DND-41 (cell line): ENCODE results near the gene CFAP299.

Experiments used
- ATAC-seq: fragments of 200-7000 bp; cut with Tn5 transposase; 3 replicates; pipeline ENCODE4 v1.9.1; 2021; ENCODE audit warnings: low read depth; ENCODE audit not compliant: insufficient read depth
- DNase-seq: peaks from one replicate; pipeline ENCODE4 v3.0.0-alpha.2; 2020
- H2AFZ ChIP-seq: 2 replicates; pipeline ENCODE4 v1.6.0; 2012; ENCODE audit warnings: low read depth, low read length
- H3K27ac ChIP-seq: 2 replicates; pipeline ENCODE4 v1.5.1; 2012; ENCODE audit warnings: low read length, inconsistent platforms
- H3K27me3 ChIP-seq: fragments of 200-600 bp; sonication (generic); 2 replicates; pipeline ENCODE4 v1.6.0; 2012; ENCODE audit warnings: low read length, mild to moderate bottlenecking, inconsistent platforms; ENCODE audit not compliant: insufficient read depth, poor library complexity
- H3K36me3 ChIP-seq: 2 replicates; pipeline ENCODE4 v1.5.1; 2012; ENCODE audit warnings: low read length, inconsistent platforms; ENCODE audit not compliant: insufficient read depth
- H3K4me1 ChIP-seq: 2 replicates; pipeline ENCODE4 v1.5.1; 2012; ENCODE audit warnings: mild to moderate bottlenecking, low read length; ENCODE audit not compliant: insufficient read depth
- H3K4me2 ChIP-seq: 2 replicates; pipeline ENCODE4 v1.6.0; 2012; ENCODE audit warnings: mild to moderate bottlenecking, moderate library complexity, low read length, inconsistent platforms; ENCODE audit not compliant: insufficient read depth
- H3K4me3 ChIP-seq, 2 experiments: fragments of 200-600 bp in 1 of 2; shearing (Covaris generic) in 1 of 2; 2 replicates each; pipeline ENCODE4 v1.5.1; 2012 to 2016; ENCODE audit warnings: inconsistent platforms in 2 of 2, low read length in 2 of 2, mild to moderate bottlenecking in 2 of 2, low read depth in 1 of 2, moderate library complexity in 1 of 2
- H3K79me2 ChIP-seq: 2 replicates; pipeline ENCODE4 v1.6.0; 2012; ENCODE audit warnings: low read length, inconsistent platforms; ENCODE audit not compliant: insufficient read depth
- H3K9ac ChIP-seq: 2 replicates; pipeline ENCODE4 v1.6.0; 2012; ENCODE audit warnings: low read depth, mild to moderate bottlenecking, inconsistent platforms, low read length, moderate library complexity
- H3K9me3 ChIP-seq: 2 replicates; pipeline ENCODE4 v1.5.1; 2012; ENCODE audit warnings: low read length, moderate library complexity, mild to moderate bottlenecking, inconsistent platforms; ENCODE audit not compliant: insufficient read depth, severe bottlenecking
- H4K20me1 ChIP-seq: 2 replicates; pipeline ENCODE4 v1.6.0; 2012; ENCODE audit warnings: low read length; ENCODE audit not compliant: insufficient read depth
- EZH2 ChIP-seq: IDR thresholded peaks from 3 replicates; pipeline ENCODE4 v1.6.1; 2012; ENCODE audit warnings: borderline replicate concordance, low read depth, mild to moderate bottlenecking, moderate library complexity, low read length, inconsistent platforms; ENCODE audit not compliant: severe bottlenecking
- TF ChIP-seq, protein P1 (sequence below): IDR thresholded peaks from 2 replicates; pipeline ENCODE4 v1.5.1; 2012; ENCODE audit warnings: borderline replicate concordance, low read length, moderate library complexity, mild to moderate bottlenecking; ENCODE audit not compliant: poor library complexity, severe bottlenecking; ENCODE audit errors: extremely low read depth

CFAP299 gene

DNA sequence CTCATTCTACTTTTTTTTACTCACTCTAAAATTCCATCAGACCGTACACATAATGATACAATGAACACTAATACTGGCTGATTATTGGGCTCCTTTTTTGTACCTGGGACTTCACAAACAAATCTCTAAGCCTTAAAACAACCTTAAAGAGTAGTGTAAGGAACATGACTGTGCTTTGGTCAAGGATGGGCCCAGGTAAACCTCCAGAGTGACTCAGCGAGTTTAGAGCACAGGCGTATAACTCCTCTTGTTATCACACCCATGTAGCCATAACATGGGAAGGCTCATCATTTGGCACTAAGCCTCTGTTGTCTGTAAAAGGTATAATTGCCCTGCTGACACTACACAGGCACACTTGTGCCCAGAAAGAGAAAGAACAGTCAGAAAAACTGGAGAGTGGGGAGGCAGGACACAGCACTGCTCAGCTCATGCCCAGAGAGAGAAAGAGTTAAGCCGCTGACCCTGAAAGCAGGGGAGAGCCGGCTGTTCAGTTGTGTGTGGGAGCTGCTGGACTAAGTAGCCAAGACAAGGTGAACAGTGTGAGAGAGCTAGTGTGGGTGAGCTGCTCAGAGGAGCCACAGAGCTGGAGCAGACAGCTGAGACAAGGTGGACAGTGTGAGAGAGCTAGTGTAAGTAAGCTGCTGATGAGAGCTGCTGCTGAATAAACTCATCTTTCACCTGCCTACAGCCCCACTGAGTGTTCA lies 375.4 kb downstream of the CFAP299 start:
- Histone ChIP-seq H3K9ac (no peak overlapping the region), H3K4me3 (no peak overlapping the region), H2AFZ (no peak overlapping the region), H3K27me3 (no peaks in the 10 kb centered on the region), H3K79me2 (no peaks in the 10 kb centered on the region), H3K27ac (no peak overlapping the region), H3K9me3 (no peaks in the 10 kb centered on the region), H3K4me2 (no peak overlapping the region), H3K4me1 (no peaks in the 10 kb centered on the region), H4K20me1 (no peaks in the 10 kb centered on the region), H3K36me3 (no peaks in the 10 kb centered on the region)
- TF ChIP-seq, protein P1, sequence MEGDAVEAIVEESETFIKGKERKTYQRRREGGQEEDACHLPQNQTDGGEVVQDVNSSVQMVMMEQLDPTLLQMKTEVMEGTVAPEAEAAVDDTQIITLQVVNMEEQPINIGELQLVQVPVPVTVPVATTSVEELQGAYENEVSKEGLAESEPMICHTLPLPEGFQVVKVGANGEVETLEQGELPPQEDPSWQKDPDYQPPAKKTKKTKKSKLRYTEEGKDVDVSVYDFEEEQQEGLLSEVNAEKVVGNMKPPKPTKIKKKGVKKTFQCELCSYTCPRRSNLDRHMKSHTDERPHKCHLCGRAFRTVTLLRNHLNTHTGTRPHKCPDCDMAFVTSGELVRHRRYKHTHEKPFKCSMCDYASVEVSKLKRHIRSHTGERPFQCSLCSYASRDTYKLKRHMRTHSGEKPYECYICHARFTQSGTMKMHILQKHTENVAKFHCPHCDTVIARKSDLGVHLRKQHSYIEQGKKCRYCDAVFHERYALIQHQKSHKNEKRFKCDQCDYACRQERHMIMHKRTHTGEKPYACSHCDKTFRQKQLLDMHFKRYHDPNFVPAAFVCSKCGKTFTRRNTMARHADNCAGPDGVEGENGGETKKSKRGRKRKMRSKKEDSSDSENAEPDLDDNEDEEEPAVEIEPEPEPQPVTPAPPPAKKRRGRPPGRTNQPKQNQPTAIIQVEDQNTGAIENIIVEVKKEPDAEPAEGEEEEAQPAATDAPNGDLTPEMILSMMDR: no peak
- no peak for TF ChIP-seq EZH2
- DNase-seq (no peak), ATAC-seq (no peak)

DNA sequence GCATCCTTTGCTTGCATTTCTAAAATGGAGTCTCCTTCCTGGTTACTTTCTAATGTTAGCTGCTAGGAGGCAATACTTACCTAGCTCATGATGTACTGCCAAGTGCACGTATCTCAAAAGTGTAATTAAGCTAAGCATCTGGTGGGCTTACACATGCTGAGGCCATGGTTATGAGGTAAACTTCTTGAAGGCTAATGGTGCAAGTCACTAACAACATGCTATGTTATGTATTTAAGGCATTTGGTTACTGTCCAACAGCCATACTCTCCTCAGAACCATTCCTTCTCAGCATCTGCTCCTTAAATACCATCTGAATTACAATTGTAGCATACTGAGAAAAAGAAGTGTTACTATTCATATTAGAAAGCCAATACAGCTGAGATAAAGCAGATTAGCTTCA lies 376.4 kb downstream of the CFAP299 start:
- no peaks in the 10 kb centered on the region for H3K9me3 ChIP-seq
- DNase-seq: no peak
- no peak overlapping the region for H3K4me2 ChIP-seq
- H3K4me3 ChIP-seq: no peak overlapping the region
- no peak overlapping the region for H3K27ac ChIP-seq
- no peaks in the 10 kb centered on the region for H3K4me1 ChIP-seq
- H3K79me2 ChIP-seq: no peaks in the 10 kb centered on the region
- H3K27me3 ChIP-seq: no peaks in the 10 kb centered on the region
- H3K9ac ChIP-seq: no peak overlapping the region
- no peak for TF ChIP-seq EZH2
- TF ChIP-seq, protein P1: no peak
- H3K36me3 ChIP-seq: no peaks in the 10 kb centered on the region
- H2AFZ ChIP-seq: no peak overlapping the region
- no peaks in the 10 kb centered on the region for H4K20me1 ChIP-seq
- no peak for ATAC-seq

GRCh38 chr4:80713409-80713808 lies 377.9 kb downstream of the CFAP299 start:
- Histone ChIP-seq H3K4me2 (no peak overlapping the region), H3K27me3 (no peaks in the 10 kb centered on the region), H2AFZ (no peak overlapping the region), H3K9me3 (no peaks in the 10 kb centered on the region), H3K79me2 (no peaks in the 10 kb centered on the region), H3K9ac (no peak overlapping the region), H3K27ac (no peak overlapping the region), H3K36me3 (no peaks in the 10 kb centered on the region), H3K4me3 (no peak overlapping the region), H3K4me1 (no peaks in the 10 kb centered on the region), H4K20me1 (no peaks in the 10 kb centered on the region)
- DNase-seq (no peak), ATAC-seq (no peak)
- no peak for TF ChIP-seq EZH2
- TF ChIP-seq, protein P1: no peak
